ENCODE results near the gene SOX9. TPM values are rescaled to one million over a fixed set of nuclear protein-coding genes. Genes with fewer than 3 reads are reported as not detected.

The SOX9 gene
- total RNA-seq, 6 experiments from 2014 or later, result 0.71 to 4.2 (median 1.00) TPM

- DNase-seq, result no peak
- Mint-ChIP-seq H3K4me3 (no peak overlapping the region), H3K4me1 (ENCODE audit: low read depth) (no peaks in the 10 kb centered on the region), H3K27ac (no peak overlapping the region), H3K36me3 (ENCODE audit: low read depth) (no peaks in the 10 kb centered on the region), H3K27me3 (ENCODE audit: insufficient read depth) (peaks cover 2% of the 10 kb centered on the region; the same call in 1 of the 2 replicates), H3K9me3 (0 out of 2 replicates have a peak, but pooled peaks cover 4% of the 10 kb centered on the region)
- no peak for TF ChIP-seq CTCF (IDR thresholded peaks at IDR 0.05)
Measured at GRCh38 chr17:72079700-72080099, 41.1 kb upstream of the SOX9 start.

- Mint-ChIP-seq H3K4me1 (ENCODE audit: low read depth) (no peaks in the 10 kb centered on the region), H3K27me3 (ENCODE audit: insufficient read depth) (no peaks in the 10 kb centered on the region), H3K27ac (no peak overlapping the region), H3K9me3 (no peaks in the 10 kb centered on the region), H3K4me3 (no peak overlapping the region), H3K36me3 (ENCODE audit: low read depth) (no peaks in the 10 kb centered on the region)
- DNase-seq, result no peak
- no peak for TF ChIP-seq CTCF (IDR thresholded peaks at IDR 0.05)
Measured at GRCh38 chr17:72087876-72088275, 32.9 kb upstream of the SOX9 start.

- DNase-seq, result no peak
- no peak for TF ChIP-seq CTCF (IDR thresholded peaks at IDR 0.05)
- Mint-ChIP-seq H3K27me3 (ENCODE audit: insufficient read depth) (peaks cover 2% of the 10 kb centered on the region; the same call in 1 of the 2 replicates), H3K4me3 (no peak overlapping the region), H3K36me3 (ENCODE audit: low read depth) (no peaks in the 10 kb centered on the region), H3K4me1 (ENCODE audit: low read depth) (no peaks in the 10 kb centered on the region), H3K27ac (no peak overlapping the region), H3K9me3 (no peaks in the 10 kb centered on the region)
Measured at GRCh38 chr17:72089453-72089987, 31.3 kb upstream of the SOX9 start.

- no peaks in the 10 kb centered on the region for H3K4me1 Mint-ChIP-seq (ENCODE audit: low read depth)
- H3K27ac Mint-ChIP-seq, result no peak overlapping the region
- H3K9me3 Mint-ChIP-seq, result no peaks in the 10 kb centered on the region
- no peak for TF ChIP-seq CTCF (IDR thresholded peaks at IDR 0.05)
- H3K4me3 Mint-ChIP-seq, result no peak overlapping the region
- no peaks in the 10 kb centered on the region for H3K36me3 Mint-ChIP-seq (ENCODE audit: low read depth)
- no peak for DNase-seq
- peaks cover 2% of the 10 kb centered on the region; the same call in 1 of the 2 replicates for H3K27me3 Mint-ChIP-seq (ENCODE audit: insufficient read depth)
Measured at GRCh38 chr17:72090108-72090507, 30.7 kb upstream of the SOX9 start.

GRCh38 chr17:72092710-72093322 lies 28.0 kb upstream of the SOX9 start:
- peaks cover 3% of the 10 kb centered on the region; the same call in 1 of the 2 replicates for H3K9me3 Mint-ChIP-seq
- H3K4me1 Mint-ChIP-seq (ENCODE audit: low read depth), result no peaks in the 10 kb centered on the region
- H3K27ac Mint-ChIP-seq, result no peak overlapping the region
- peaks cover 4% of the 10 kb centered on the region for H3K27me3 Mint-ChIP-seq (ENCODE audit: insufficient read depth)
- H3K4me3 Mint-ChIP-seq, result no peak overlapping the region
- TF ChIP-seq CTCF (IDR thresholded peaks at IDR 0.05), result no peak
- H3K36me3 Mint-ChIP-seq (ENCODE audit: low read depth), result no peaks in the 10 kb centered on the region
- DNase-seq, result no peak

Data from HFFc6 (cell line).